ENCODE results near the gene DAAM2.

DNA sequence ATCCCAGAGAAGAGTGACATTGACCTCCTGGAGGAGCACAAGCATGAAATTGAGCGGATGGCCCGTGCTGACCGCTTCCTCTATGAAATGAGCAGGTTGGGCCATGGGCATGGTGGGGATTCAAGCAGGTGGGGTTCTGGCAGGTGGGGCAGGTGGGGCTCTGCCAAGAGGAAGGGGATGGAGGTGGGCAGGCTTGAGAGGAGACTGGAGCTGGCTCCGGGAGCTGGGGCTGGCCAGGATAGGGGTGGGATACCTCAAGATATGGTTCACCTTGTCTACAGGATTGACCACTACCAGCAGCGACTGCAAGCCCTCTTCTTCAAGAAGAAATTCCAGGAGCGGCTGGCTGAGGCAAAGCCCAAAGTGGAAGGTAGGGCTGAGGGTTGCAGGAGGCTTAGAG, 99.2 kb downstream of the DAAM2 start:
- no peak for TF ChIP-seq CTCF (conservative IDR thresholded peaks at IDR 0.05; ENCODE audit: low read depth, low read length)
- TF ChIP-seq EZH2 (IDR thresholded peaks at IDR 0.05; ENCODE audit: borderline replicate concordance, low read depth, low read length, poor library complexity, severe bottlenecking): no peak

All from A673 (cell line).